Osteoblast (primary cell): Measurements from ENCODE around the gene FMO4. TPM values are rescaled to one million over a fixed set of nuclear protein-coding genes. Genes with fewer than 3 reads are reported as not detected.

ENCODE experiments used
- DNase-seq: peaks from one replicate; pipeline ENCODE4 v3.0.0; 2011; ENCODE audit warnings: low spot score, mixed read lengths; ENCODE audit not compliant: insufficient read length; ENCODE audit errors: missing footprints
- H2AFZ ChIP-seq: 2 replicates; pipeline ENCODE4 v1.6.0; 2011; ENCODE audit warnings: mild to moderate bottlenecking, low read length
- H3K27ac ChIP-seq: 2 replicates; pipeline ENCODE4 v1.5.1; 2011; ENCODE audit warnings: mild to moderate bottlenecking, low read depth, low read length, moderate library complexity
- H3K27me3 ChIP-seq: 2 replicates; pipeline ENCODE4 v1.6.0; 2012; ENCODE audit warnings: mild to moderate bottlenecking, control low read depth, inconsistent platforms, low read length, moderate library complexity; ENCODE audit not compliant: insufficient read depth
- H3K36me3 ChIP-seq: 2 replicates; pipeline ENCODE4 v1.5.1; 2011; ENCODE audit warnings: mild to moderate bottlenecking, low read length, control low read depth, moderate library complexity; ENCODE audit not compliant: insufficient read depth
- H3K4me1 ChIP-seq: 2 replicates; pipeline ENCODE4 v1.5.1; 2011; ENCODE audit warnings: mild to moderate bottlenecking, low read length, control low read depth, moderate library complexity; ENCODE audit not compliant: insufficient read depth
- H3K4me2 ChIP-seq: 2 replicates; pipeline ENCODE4 v1.6.0; 2011; ENCODE audit warnings: mild to moderate bottlenecking, low read length; ENCODE audit not compliant: insufficient read depth
- H3K4me3 ChIP-seq: fragments of 200-600 bp; sonication (generic); 3 replicates; pipeline ENCODE4 v1.5.1; 2012; ENCODE audit warnings: mild to moderate bottlenecking, low read length, inconsistent platforms; ENCODE audit not compliant: insufficient read depth
- H3K79me2 ChIP-seq: 2 replicates; pipeline ENCODE4 v1.6.0; 2012; ENCODE audit warnings: mild to moderate bottlenecking, low read length, control low read depth, inconsistent platforms; ENCODE audit not compliant: insufficient read depth
- H3K9me3 ChIP-seq: 2 replicates; pipeline ENCODE4 v1.5.1; 2011; ENCODE audit warnings: low read depth, low read length, control low read depth
- H4K20me1 ChIP-seq: 2 replicates; pipeline ENCODE4 v1.6.0; 2012; ENCODE audit warnings: mild to moderate bottlenecking, low read length, control low read depth; ENCODE audit not compliant: insufficient read depth
- CTCF ChIP-seq: IDR thresholded peaks from 2 replicates; pipeline ENCODE4 v1.5.1; 2011; ENCODE audit warnings: mild to moderate bottlenecking, low read depth, low read length, moderate library complexity; ENCODE audit errors: extremely low read depth
- total RNA-seq: library from RNA; depleted of rRNA; stranded (reverse); fragments of >200 nt; gene quantifications from 2 replicates; pipeline ENCODE4 v1.2.3, GENCODE V29; 2012

The FMO4 gene
- 3.6 and 8.5 TPM in 2 replicates for total RNA-seq

DNA sequence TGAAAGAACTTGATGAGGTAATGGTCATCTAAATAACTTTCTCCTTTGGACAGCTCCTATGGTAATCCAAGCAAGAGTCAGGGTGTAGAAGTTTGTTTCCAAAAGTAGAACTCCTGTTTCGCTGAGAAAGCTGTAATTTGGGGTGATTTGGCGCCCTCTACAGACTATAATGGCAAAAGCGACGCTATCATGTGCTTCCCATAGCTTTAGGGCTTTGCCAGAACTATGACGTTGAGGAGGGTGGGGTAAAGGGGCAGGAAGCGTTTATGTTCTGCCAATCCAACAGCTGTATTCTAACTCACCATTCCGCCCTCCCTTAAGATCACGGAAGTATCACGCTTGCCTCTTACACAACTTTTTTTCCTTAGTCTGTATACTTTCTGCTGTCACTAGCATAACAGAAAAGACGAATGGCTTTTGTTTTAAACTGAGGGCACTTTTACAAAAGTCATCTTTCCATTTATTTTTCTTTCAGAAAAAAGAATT lies at the start of gene FMO4:
TSS of gene FMO4 (plus strand) at position 349 of the 486 bp plus-strand sequence. CDS start 5,643 bp downstream, outside the sequence.
- H2AFZ ChIP-seq = peak within 1 kb of the TSS; percentile 75
- peak within 1 kb of the TSS; percentile 56 for H3K27ac ChIP-seq
- no peaks in the 10 kb centered on the region for H4K20me1 ChIP-seq
- peak; percentile 84 for DNase-seq
- peaks cover 6% of the 10 kb centered on the region for H3K4me1 ChIP-seq
- peak within 1 kb of the TSS; percentile 50 for H3K4me3 ChIP-seq
- peak within 1 kb of the TSS; percentile 75 for H3K4me2 ChIP-seq
- H3K27me3 ChIP-seq = peaks cover 3% of the 10 kb centered on the region
- H3K36me3 ChIP-seq = no peaks in the 10 kb centered on the region
- no peaks in the 10 kb centered on the region for H3K9me3 ChIP-seq
- no peaks in the 10 kb centered on the region for H3K79me2 ChIP-seq
- peak; percentile 97 for TF ChIP-seq CTCF

DNA sequence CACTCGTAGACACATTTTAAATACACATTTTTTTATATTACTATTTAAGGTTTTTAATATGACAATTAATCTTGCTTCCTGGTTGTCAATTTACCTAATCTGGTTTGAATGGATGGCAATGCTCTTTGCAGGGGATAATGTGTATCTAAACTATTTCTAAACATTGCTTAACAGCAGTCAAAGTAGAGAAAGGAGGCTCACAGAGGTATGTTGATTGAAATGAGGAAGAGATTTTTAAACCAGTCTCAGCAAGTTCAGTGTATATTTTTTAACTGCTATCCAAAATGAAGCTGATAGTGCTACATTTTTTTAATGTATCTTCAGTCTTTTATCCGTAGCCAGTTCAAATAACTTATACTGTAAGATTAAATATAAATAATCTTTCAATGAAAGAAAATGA lies 48.3 kb upstream of the FMO4 start:
- no peak for TF ChIP-seq CTCF
- Histone ChIP-seq H3K4me1 (no peaks in the 10 kb centered on the region), H3K9me3 (no peaks in the 10 kb centered on the region), H3K36me3 (no peaks in the 10 kb centered on the region), H3K27me3 (no peaks in the 10 kb centered on the region), H3K79me2 (no peaks in the 10 kb centered on the region), H4K20me1 (no peaks in the 10 kb centered on the region), H3K4me3 (no peak overlapping the region), H3K27ac (no peak overlapping the region), H3K4me2 (no peak overlapping the region), H2AFZ (no peak overlapping the region)
- DNase-seq = no peak

- H2AFZ ChIP-seq = no peak overlapping the region
- TF ChIP-seq CTCF = no peak
- H3K36me3 ChIP-seq = no peaks in the 10 kb centered on the region
- DNase-seq = no peak
- no peak overlapping the region for H3K4me3 ChIP-seq
- H3K4me2 ChIP-seq = no peak overlapping the region
- no peaks in the 10 kb centered on the region for H3K9me3 ChIP-seq
- no peaks in the 10 kb centered on the region for H3K4me1 ChIP-seq
- no peaks in the 10 kb centered on the region for H4K20me1 ChIP-seq
- no peaks in the 10 kb centered on the region for H3K27me3 ChIP-seq
- no peaks in the 10 kb centered on the region for H3K79me2 ChIP-seq
- no peak overlapping the region for H3K27ac ChIP-seq
These were observed 47.1 kb upstream of the FMO4 start for GRCh38 chr1:171266930-171267329.

DNA sequence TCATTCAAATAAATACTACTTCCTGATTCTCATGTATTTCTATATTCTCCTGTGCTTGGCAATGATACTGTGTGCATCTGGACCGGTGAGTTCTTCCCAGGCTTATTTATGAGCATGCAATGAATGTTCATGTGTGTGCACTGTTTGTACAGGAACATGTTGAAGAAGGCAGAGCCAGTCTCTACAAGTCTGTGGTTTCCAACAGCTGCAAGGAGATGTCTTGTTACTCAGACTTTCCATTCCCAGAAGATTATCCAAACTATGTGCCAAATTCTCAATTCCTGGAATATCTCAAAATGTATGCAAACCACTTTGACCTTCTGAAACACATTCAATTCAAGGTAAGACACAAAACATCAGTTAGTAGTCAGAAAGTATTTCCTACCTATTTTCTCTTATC lies 46.6 kb upstream of the FMO4 start:
- H3K79me2 ChIP-seq = no peaks in the 10 kb centered on the region

More for the DNA sequence above, 46.6 kb upstream of the FMO4 start:
- DNase-seq = no peak
- no peak overlapping the region for H3K4me3 ChIP-seq
- no peaks in the 10 kb centered on the region for H3K27me3 ChIP-seq
- no peak for TF ChIP-seq CTCF
- H3K27ac ChIP-seq = no peak overlapping the region
- no peaks in the 10 kb centered on the region for H4K20me1 ChIP-seq
- no peaks in the 10 kb centered on the region for H3K36me3 ChIP-seq
- no peak overlapping the region for H3K4me2 ChIP-seq
- no peaks in the 10 kb centered on the region for H3K4me1 ChIP-seq
- no peaks in the 10 kb centered on the region for H3K9me3 ChIP-seq
- H2AFZ ChIP-seq = no peak overlapping the region
